ENCODE measurements around the gene STXBP5L. TPM values are rescaled to one million over a fixed set of nuclear protein-coding genes. Genes with fewer than 3 reads are reported as not detected.

Gene STXBP5L
- total RNA-seq, 2 experiments from 2014 or later = not detected

- H3K27ac ChIP-seq (ENCODE audit: low read depth in 1 of 2, low read length in 2 of 2) = no peak overlapping the region
- intact Hi-C loops (cut with DNase I, micrococcal nuclease) = no loop called here
Measured at GRCh38 chr3:120875507-120875906, 32.5 kb upstream of the STXBP5L start.

GRCh38 chr3:120875989-120876388 lies 32.0 kb upstream of the STXBP5L start:
- H3K4me3 Mint-ChIP-seq = no peak overlapping the region
- no peaks in the 10 kb centered on the region for H3K36me3 ChIP-seq (ENCODE audit: insufficient read depth, low read length)
- POLR2A ChIA-PET = no interaction called here
- CTCF ChIA-PET = no interaction called here
- DNase-seq (no peak), ATAC-seq (ENCODE audit: poor library complexity) (no peak)
- no peaks in the 10 kb centered on the region for H3K9me3 Mint-ChIP-seq
- TF ChIP-seq, protein P1, sequence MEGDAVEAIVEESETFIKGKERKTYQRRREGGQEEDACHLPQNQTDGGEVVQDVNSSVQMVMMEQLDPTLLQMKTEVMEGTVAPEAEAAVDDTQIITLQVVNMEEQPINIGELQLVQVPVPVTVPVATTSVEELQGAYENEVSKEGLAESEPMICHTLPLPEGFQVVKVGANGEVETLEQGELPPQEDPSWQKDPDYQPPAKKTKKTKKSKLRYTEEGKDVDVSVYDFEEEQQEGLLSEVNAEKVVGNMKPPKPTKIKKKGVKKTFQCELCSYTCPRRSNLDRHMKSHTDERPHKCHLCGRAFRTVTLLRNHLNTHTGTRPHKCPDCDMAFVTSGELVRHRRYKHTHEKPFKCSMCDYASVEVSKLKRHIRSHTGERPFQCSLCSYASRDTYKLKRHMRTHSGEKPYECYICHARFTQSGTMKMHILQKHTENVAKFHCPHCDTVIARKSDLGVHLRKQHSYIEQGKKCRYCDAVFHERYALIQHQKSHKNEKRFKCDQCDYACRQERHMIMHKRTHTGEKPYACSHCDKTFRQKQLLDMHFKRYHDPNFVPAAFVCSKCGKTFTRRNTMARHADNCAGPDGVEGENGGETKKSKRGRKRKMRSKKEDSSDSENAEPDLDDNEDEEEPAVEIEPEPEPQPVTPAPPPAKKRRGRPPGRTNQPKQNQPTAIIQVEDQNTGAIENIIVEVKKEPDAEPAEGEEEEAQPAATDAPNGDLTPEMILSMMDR (IDR thresholded peaks at IDR 0.05) = no peak
- H3K4me1 Mint-ChIP-seq (ENCODE audit: low read depth) = no peaks in the 10 kb centered on the region
- no peaks in the 10 kb centered on the region for H3K9me3 ChIP-seq (ENCODE audit: control insufficient read depth in 1 of 2, insufficient read depth in 1 of 2, low read length in 2 of 2)
- intact Hi-C loops (cut with DNase I, micrococcal nuclease) = no loop called here
- peaks cover 28% of the 10 kb centered on the region for H3K27me3 Mint-ChIP-seq
- no peak overlapping the region for H3K27ac ChIP-seq (ENCODE audit: low read depth in 1 of 2, low read length in 2 of 2)
- H3K27me3 ChIP-seq (ENCODE audit: control insufficient read depth in 1 of 2, insufficient read depth in 2 of 2, low read length in 2 of 2) = peaks cover 0 to 8% of the 10 kb centered on the region in 2 experiments
- H3K4me3 ChIP-seq (ENCODE audit: low read length) = no peak overlapping the region
- H3K36me3 Mint-ChIP-seq (ENCODE audit: low read depth) = no peaks in the 10 kb centered on the region
- no peaks in the 10 kb centered on the region for H3K4me1 ChIP-seq (ENCODE audit: insufficient read depth, low read length)
- no peak overlapping the region for H3K27ac Mint-ChIP-seq

More at GRCh38 chr3:120875507-120875906, 32.5 kb upstream of the STXBP5L start:
- Mint-ChIP-seq H3K4me1 (ENCODE audit: low read depth) (no peaks in the 10 kb centered on the region), H3K27me3 (peaks cover 25% of the 10 kb centered on the region), H3K27ac (no peak overlapping the region), H3K36me3 (ENCODE audit: low read depth) (no peaks in the 10 kb centered on the region), H3K9me3 (no peaks in the 10 kb centered on the region), H3K4me3 (no peak overlapping the region)
- TF ChIP-seq, protein P1 (IDR thresholded peaks at IDR 0.05) = no peak
- Histone ChIP-seq H3K36me3 (ENCODE audit: insufficient read depth, low read length) (no peaks in the 10 kb centered on the region), H3K27me3 (ENCODE audit: control insufficient read depth in 1 of 2, insufficient read depth in 2 of 2, low read length in 2 of 2) (peaks cover 0 to 8% of the 10 kb centered on the region in 2 experiments), H3K4me3 (ENCODE audit: low read length) (no peak overlapping the region), H3K9me3 (ENCODE audit: control insufficient read depth in 1 of 2, insufficient read depth in 1 of 2, low read length in 2 of 2) (no peaks in the 10 kb centered on the region), H3K4me1 (ENCODE audit: insufficient read depth, low read length) (no peaks in the 10 kb centered on the region)
- ChIA-PET POLR2A (no interaction called here), CTCF (no interaction called here)
- DNase-seq (no peak), ATAC-seq (ENCODE audit: poor library complexity) (no peak)

DNA sequence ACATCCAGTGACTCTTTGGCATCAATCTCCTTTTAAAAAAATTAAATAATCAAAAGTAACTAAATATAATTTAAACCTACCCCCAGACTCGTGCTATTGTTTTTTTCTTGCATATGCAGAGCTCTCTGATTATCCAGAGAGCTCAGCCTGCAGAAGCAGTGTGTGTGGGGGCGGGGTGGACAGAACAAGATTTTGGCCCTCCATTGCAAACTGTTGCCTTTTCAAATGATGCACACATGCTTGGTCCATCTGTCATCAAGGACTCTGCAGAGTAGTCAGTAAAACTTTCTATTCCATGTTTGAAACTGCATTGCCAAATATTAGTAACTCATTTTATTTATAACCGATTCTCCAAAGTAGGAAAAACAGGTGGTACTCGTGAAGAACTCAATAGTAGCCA lies 28.6 kb upstream of the STXBP5L start:
- ATAC-seq (ENCODE audit: poor library complexity) = no peak

More for the DNA sequence above, 28.6 kb upstream of the STXBP5L start:
- intact Hi-C loops (cut with DNase I, micrococcal nuclease) = no loop called here
- no peaks in the 10 kb centered on the region for H3K9me3 Mint-ChIP-seq
- H3K9me3 ChIP-seq (ENCODE audit: control insufficient read depth in 1 of 2, insufficient read depth in 1 of 2, low read length in 2 of 2) = no peaks in the 10 kb centered on the region
- H3K36me3 Mint-ChIP-seq (ENCODE audit: low read depth) = no peaks in the 10 kb centered on the region
- peaks cover 22% of the 10 kb centered on the region for H3K27me3 Mint-ChIP-seq
- DNase-seq = no peak
- no peak overlapping the region for H3K4me3 ChIP-seq (ENCODE audit: low read length)
- CTCF ChIA-PET = no interaction called here
- no peak overlapping the region for H3K27ac Mint-ChIP-seq
- no peak overlapping the region for H3K27ac ChIP-seq (ENCODE audit: low read depth in 1 of 2, low read length in 2 of 2)
- POLR2A ChIA-PET = no interaction called here
- H3K4me1 ChIP-seq (ENCODE audit: insufficient read depth, low read length) = no peaks in the 10 kb centered on the region
- H3K36me3 ChIP-seq (ENCODE audit: insufficient read depth, low read length) = no peaks in the 10 kb centered on the region
- H3K4me3 Mint-ChIP-seq = no peak overlapping the region
- TF ChIP-seq, protein P1 (IDR thresholded peaks at IDR 0.05) = no peak
- no peaks in the 10 kb centered on the region for H3K4me1 Mint-ChIP-seq (ENCODE audit: low read depth)
- no peaks in the 10 kb centered on the region for H3K27me3 ChIP-seq (ENCODE audit: control insufficient read depth in 1 of 2, insufficient read depth in 2 of 2, low read length in 2 of 2)

Measured in CD4-positive, alpha-beta T cell (primary cell).